Left kidney (tissue), 8 donors: ENCODE results near the gene PTX3. TPM values are rescaled to one million over a fixed set of nuclear protein-coding genes. Genes with fewer than 3 reads are reported as not detected.

Experiments
- DNase-seq: peaks from one replicate; pipeline ENCODE4 v3.0.0-alpha.2; 2013
- long read RNA-seq, 8 donors: transcript quantifications; one replicate each; lab custom pipeline, GENCODE V29; 2026
- polyA plus RNA-seq: library from polyadenylated mRNA; unstranded; fragments of 120-200 nt; gene quantifications from one replicate; pipeline ENCODE4 v1.2.1, GENCODE V29; 2013; ENCODE audit not compliant: insufficient read length

The PTX3 gene
- 4.5 TPM for polyA plus RNA-seq
- long read RNA-seq, donor 1, partial matches to known transcripts = 0 of 1 reads
- long read RNA-seq, donor 1, other reads (novel, unspliced or antisense) = 0 of 1 reads
- long read RNA-seq, donor 2, partial matches to known transcripts = 0 of 1 reads
- long read RNA-seq, donor 2, other reads (novel, unspliced or antisense) = 0 of 1 reads
- long read RNA-seq, donor 3, partial matches to known transcripts = 0 of 2 reads
- long read RNA-seq, donor 3, other reads (novel, unspliced or antisense) = 0 of 2 reads
- long read RNA-seq, donor 4 = 0 reads
- long read RNA-seq, donor 5, partial matches to known transcripts = 0 of 2 reads
- long read RNA-seq, donor 5, other reads (novel, unspliced or antisense) = 0 of 2 reads
- long read RNA-seq, donor 6, partial matches to known transcripts = 0 of 4 reads
- long read RNA-seq, donor 6, other reads (novel, unspliced or antisense) = 0 of 4 reads
- long read RNA-seq, donor 7, partial matches to known transcripts = 0 of 1 reads
- long read RNA-seq, donor 7, other reads (novel, unspliced or antisense) = 0 of 1 reads
- long read RNA-seq, donor 8, partial matches to known transcripts = 0 of 1 reads
- long read RNA-seq, donor 8, other reads (novel, unspliced or antisense) = 0 of 1 reads

DNA sequence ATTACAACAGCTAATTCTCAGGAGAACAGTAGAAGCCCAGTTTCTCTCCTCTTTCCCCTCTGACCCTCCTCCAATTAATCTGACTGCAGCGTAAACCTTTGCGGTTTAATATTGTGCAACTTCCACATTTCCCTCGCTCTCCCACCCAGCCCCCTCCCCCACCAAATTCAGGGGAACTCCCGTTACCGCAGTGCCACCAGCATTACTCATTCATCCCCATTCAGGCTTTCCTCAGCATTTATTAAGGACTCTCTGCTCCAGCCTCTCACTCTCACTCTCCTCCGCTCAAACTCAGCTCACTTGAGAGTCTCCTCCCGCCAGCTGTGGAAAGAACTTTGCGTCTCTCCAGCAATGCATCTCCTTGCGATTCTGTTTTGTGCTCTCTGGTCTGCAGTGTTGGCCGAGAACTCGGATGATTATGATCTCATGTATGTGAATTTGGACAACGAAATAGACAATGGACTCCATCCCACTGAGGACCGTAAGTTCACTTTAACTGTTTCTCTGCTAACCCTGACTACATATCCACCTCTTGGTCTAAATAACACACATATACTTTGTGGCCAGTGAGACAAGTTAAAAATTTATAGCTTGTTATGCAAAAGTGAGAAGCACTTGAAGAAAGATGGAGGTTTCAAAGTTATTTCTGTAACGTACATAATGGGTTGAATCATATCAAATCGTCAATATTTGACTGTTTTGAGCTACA lies at the start of gene PTX3:
Gene PTX3, plus strand, starts transcription at position 268 of the 709 bp plus-strand sequence. Its CDS starts 84 bp downstream, at position 352.
- peak; percentile 42 for DNase-seq

DNA sequence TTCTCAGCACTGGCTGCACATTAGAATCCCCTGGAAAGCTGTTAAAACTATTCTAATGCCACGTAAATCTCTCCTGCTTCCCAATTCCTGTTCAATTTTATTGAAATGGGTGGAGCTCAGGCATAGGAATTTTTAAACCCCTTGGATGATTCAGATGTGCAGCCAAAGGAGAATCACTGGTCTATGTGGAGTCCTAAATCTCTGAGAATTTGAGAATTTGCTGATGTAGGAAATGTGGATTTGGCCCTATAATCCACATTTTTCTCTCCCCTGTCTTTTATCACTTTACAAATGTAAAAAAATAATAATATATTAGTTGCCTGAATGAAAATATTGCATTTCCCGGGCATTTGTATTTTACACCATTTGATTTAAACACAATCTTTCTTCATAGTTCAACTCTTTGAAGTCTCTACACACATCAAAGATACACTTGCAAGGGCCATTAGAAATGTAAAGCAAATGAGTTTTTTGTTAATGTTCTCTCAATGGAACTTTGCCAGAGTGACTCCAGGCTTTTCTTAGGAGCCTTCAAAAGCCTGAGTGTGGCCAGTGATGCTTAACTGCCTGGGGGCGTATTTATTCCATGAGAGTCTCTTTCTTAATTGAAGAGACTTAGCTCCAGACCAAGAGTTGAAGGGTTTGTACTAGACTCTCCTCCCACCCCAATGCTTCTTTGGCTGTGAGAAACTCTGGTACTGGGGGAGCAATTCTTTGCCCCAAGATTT lies 48.8 kb upstream of the PTX3 start:
- DNase-seq = peak; percentile 56

DNA sequence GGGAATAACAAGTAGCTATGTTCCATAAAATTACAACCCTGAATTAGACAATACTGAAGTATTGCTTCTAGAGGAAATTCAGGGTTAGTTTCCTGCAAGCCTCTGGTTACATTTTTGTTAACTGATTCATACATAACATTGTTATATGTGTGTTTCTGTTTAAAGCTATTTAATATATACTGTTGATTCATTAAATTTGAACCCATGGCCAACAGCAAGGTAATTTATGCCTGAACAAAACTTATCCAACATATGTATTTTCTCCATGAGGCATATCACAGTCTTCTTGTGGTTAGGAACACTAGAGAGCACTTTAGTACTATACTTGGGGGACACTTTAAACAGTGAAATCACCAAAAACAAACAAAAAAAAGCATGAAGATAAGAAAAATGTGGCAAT lies 47.7 kb upstream of the PTX3 start:
- no peak for DNase-seq

DNA sequence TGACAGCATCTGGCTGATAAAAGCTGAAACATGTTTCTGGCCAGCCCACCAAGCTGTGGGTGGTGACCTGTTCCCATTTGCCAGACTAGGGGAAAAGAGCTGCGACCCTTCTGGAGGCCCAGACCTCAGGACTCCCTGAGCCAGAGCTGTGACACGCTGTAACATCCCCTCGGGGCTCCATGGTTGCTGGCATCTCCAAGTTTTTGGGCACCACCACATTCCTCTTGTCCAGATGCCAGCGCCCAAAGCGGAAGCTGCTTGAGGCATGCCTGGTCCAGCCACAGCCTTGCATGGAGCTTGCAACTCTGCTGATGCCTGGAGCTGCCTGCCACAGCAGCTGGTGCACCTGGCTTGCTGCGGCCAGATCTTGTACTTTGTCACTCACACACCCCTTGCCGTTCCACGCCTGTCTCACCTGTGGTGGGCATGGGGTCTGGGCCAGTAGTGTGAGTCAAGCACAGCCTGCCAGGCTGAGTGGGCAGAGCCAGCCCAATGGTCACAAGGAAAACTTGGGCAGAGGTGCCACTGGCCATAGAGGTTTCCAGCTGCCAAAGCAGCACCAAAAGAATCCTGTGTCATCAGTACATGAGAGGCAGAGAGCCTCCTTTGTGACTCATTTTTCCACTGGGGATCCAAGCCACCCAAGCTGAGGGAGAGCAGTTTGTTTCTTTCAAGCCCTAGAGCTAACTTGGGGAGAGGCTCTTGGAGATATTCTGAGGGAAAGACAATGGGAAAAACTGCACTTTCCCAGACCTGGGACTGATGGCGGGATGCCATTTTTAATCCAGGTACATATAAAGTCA lies 45.7 kb upstream of the PTX3 start:
- no peak for DNase-seq

DNA sequence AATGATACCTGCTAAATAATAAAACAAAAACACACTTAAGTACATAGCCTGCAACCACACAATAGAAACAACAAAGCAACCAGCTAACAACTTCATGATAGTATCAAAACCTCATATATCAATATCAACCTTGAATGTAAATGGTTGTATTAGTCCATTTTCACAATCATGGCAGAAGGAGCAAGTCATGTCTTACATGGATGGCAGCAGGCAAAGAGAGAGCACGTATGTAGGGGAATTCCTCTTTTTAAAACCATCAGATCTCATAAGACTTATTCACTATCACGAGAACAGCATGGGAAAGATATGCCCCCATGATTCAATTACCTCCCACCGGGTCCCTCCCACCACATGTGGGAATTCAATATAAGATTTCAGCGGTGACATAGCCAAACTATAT lies 44.5 kb upstream of the PTX3 start:
- DNase-seq = no peak

DNA sequence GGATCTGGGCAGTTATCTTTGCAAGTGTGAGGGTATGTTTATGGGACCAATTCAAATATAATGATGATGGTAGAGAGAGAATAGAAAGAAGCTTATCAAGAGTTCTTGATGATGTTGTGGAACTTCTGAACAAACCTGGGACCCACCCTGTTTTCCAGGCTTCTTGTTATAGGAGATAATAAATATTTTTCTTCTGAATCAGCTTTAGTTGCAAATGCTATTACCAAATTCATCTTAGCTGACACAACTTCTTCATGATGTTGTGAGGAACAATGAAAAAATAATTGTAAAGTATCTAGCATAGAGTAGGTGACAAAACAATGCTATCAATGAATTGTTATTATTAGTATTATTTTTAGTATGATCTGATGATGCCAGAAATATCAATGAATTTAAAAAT lies 43.5 kb upstream of the PTX3 start:
- DNase-seq = no peak

DNA sequence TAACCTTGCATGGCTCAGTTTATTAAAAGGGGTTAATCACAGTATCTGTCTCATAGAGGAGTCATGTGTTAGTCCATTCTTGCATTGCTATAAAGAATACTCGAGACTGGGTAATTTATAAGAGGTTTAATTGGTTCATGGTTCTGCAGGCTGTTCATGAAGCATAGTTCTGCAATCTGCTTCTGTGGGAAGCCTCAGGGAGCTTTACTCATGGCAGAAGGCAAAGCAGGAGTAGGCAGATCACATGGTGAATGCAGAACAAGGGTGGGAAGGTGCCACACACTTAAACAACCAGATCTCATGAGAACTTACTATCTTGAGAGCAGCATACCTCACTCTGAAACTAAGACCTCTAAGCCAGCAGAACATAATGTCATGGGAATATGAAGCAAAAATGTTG lies 42.2 kb upstream of the PTX3 start:
- DNase-seq = no peak

DNA sequence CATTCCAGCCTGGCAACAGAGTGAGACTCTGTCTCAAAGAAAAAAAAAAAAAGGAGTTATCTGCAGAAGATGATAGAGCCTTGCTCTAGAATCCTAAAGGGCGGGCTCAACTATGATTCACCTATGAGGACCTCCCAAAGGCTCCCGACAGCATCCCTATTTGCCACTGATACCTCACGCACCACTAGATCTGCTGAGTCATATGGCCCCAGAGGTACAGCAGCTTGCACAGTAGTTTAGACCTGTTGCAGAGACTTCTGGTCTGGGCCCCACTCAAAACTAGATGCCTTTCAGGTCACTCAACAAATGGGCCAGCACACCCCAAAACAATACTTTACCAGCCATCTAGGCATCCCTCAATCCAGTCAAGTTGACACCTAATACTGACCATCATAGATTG lies 38.1 kb upstream of the PTX3 start:
- DNase-seq = no peak

DNA sequence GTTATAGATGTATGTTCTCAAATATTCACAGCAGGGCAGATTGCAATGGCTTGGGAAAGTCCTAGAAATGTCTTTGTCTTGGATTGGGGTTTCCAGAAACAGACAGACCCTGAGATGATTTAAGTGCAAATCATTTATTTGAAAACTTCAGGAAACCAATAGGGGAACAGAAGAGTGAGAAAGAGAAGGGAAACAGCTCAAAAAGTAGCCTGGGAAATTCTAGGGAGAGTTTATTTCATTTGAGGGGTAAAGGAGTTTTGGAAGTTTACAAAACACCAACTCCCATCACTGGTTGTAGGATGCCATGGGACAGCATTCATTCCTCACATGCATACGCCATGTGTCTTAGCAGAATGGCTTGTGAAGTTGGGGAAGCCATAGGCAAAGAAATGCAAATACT lies 32.3 kb upstream of the PTX3 start:
- no peak for DNase-seq

DNA sequence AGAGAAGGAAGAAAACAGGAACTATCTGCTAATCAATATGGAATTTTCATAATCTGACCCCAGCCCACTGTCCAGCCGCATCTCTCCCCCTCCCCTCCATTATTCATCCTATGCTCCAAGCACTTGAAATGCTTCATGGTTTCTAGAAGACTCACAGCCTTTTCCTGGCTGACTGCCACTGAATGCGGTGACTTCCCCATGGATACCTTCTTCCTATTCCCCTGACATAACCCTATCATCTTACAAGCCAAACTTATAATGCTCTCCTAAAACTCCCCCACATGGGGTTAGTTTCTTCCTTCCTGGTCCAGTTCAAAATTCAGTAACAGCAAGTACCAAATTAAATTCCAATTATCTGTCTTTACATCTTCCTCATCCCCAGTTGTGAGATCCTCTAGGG lies 31.2 kb upstream of the PTX3 start:
- peak; percentile 21 for DNase-seq

DNA sequence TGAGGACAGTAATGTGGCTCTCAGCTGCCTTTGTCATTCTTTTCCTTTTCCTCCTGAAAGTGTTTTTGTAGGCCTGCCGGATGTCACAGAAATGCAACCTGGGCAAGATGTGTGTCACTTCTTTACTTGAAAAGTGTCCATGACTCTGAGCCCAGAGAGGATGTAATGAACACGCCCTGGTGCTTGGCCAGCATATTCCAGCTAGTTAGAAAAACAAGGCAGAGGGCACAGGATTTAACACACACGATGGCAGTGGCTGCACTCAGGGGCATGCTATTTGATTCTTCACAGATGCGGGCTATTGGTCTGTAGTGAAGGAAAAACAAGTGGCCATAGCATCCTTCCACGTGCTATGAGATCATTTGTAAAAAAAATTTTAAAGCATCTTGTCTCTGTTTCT lies 30.3 kb upstream of the PTX3 start:
- DNase-seq = peak; percentile 18

DNA sequence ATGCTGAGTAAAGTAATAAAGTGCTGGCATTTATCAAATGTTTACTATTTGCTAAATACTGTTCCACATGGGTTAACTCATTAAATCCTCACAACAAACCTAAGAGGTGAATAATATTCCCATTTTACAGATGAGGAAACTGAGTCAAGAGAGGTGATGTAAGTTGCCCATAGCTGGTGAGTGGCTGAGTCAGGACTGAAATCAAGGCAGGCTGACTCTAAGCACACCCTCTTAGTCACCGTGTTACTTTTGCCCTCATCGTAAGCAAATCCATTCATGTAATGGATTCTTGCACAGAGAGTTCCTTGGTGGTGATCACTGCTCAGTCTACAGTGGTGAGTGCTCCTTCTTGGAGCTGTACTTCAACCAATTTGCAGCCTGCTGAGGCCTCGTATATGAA lies 28.9 kb upstream of the PTX3 start:
- DNase-seq = no peak

DNA sequence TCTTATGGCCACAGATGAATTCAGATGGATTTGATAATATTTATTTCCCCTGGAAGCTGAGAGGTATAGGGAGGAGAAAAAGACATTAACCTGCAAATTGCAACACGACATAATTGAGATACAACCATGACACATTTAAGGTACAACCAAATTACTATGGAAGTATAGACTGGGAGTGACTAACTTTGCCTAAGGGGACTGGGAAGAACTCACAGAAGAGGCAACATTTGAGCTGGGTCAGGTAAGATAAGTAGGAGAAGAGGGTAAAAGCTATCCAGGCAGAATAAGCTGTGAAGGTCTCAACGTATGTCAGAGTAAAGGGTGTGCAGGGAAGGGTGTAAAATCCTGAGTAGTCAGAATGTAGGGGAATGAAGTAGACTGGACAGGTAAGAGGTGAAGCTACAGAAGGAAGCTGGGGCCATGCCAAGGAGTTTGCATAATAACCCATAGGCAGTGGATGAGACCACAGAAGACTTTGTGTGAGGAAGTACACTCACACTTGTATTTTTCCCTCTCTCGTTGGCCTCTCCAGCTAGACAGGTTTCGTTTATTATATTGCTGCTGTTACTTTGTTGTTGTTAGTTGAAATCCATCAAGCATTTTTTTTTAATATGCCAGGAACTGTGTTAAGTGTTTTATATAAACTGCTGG lies 28.0 kb upstream of the PTX3 start:
- no peak for DNase-seq

DNA sequence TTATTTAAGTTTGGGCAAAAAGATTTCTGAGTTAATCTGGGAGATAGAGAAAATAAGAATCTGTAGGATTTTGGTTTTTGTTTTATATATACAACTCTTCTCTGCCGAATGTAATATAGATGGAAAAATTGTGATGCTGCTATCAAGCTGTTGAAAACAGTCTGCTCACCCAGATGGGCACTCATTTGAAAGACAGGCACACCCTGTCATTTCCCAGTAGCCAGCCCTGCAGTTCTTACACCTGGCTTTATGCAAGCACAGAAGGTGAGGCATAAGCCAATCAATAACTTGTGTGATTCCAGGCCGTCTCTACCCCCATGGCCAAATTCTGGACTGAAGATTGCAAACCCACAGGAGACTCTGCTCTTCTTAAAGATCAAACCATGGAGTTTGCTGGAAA lies 27.1 kb upstream of the PTX3 start:
- DNase-seq = no peak

DNA sequence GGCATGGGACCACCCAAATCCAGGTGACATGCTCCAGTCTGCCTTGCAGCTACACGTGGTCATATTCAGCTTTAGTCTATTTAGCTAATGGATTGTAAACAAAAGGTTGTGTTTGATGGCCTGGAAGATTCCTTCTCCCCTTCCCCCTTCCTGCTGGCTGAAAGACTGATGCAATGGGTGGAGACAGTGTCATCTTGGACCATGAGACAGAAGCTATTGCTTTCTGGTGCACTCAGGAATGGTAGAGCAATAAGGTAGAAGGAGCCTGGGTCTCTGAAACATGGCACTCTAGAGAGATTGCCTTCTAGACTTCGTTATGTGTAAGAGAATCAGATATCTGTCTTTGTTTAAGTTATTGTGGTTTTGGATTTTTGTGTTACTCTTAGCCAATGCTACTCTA lies 25.7 kb upstream of the PTX3 start:
- no peak for DNase-seq

DNA sequence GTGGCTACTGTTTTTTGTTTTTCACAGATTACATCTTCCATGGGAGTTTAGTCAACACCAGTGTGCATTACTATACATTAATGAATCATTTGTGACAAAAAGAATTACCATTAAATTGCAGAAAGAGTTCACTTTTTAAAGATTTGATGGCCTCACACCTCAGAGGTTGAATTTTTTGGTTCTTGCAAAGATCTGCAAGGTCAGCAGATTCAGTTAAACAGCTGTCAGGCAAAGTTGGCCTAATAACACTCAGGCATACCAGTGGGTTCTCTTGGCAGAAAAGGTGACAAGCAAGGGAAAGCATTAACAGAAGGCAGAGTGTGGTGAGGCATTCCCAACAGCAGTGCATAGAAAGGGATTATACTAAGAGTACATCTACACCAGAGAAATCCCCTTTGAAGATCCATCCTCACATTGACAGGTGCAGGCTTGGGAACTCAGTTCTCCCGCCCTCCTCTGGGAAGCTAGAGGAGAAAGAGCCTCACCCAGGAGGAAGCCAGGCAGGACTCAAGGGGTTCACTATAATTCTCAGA lies 24.3 kb upstream of the PTX3 start:
- DNase-seq = no peak

DNA sequence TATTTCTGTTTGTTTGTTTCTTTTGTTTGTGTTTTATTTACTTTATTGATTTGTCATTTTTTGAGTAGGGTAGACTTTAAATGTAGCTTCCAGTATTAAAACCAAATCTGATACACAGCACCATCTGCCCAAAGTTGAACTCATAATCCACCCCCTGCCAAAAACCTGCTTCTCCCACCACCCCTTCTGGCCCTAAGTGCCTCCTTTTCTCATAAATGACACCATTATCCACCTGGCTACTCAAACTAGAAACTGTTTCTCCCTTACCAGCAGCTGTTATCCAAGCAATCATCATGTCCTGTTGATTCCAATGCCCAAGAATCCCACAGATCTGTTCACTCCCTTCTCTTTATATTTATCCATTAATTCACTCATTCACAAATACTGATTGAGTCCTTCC lies 21.8 kb upstream of the PTX3 start:
- no peak for DNase-seq

DNA sequence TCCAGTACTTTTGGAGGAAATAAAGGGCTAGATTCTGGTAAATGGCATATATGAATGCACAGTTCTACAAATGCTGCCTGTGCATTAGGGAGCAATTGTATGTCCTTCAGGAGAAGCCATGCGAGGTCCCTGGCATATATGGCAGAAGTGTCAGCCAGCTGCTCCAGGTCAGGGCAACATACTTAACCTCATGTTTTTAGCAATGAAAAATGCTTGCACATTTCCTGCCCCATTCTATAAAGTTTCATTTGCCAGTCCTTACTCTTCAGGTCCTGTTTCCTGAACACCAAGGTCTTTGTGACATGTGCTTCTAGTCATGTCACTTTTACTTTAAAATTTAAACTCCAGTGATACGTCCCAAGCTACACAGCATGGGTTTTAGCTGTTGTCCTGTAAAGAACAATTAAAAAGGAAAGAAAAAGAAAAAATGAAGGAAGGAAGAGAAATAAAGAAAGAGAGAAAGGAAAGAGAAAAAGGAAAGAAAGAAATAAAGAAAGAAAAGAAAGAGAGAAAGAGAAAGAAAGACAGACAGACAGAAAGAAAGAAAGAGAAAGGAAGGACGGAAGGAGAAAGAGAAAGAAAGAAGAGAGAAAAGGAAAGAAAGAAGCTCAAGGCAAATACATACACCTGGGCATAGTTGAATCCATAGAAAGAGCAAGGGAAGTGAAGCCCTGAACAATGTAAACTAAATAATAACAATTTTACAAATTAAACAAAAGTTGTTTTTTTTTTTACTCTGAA lies 20.1 kb upstream of the PTX3 start:
- DNase-seq = no peak

DNA sequence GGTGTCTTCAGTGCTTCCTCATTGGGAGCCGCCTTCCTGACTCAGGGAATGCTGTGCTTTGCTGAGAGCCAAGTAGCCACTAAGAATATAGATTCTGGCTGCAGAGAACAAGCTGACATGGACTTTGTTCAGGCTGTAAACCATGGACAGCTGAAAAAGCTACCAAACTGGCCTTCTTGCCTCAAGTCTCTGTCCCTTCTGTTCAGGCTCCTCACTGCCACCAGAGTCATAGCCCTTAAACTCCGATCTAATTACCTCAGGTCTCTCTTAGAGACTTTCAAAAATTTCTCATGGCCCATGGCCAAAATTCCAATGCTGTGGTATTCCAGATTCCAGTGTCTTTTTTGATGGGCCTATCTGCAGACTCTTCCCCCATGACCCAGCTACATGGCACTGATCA lies 19.4 kb upstream of the PTX3 start:
- no peak for DNase-seq

DNA sequence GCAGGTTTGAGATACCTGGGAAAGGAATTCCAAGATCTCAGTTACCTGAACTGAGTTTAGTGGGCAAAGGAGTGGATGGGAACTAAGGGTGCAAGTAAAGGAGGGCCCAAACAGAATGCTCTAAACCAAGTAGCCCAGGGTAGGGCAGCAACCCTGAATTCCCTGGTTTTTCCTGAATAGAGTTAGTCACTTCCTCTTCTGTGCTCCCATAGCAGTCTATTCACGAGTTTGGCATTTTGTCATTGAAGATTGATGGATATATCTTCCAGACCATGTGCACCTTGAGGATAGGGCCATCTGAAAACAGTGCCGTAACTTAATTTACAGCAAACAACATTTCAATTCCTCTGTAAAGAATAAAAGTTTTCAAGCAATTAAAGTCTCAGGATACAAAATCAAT lies 18.5 kb upstream of the PTX3 start:
- no peak for DNase-seq
